Tibial nerve (tissue), 4 donors: ENCODE measurements around the gene ROR1. TPM values are rescaled to one million over a fixed set of nuclear protein-coding genes. Genes with fewer than 3 reads are reported as not detected.

Experiments
- DNase-seq, 2 donors: peaks; one replicate each; pipeline ENCODE4 v3.0.0-alpha.2; 2019; ENCODE audit warnings: low spot score in 2 of 2
- H3K27ac ChIP-seq, 4 donors: fragments of 200-600 bp; sonication (generic) in 3 of 4; one replicate each; pipeline ENCODE4 v1.5.1; 2017 to 2019; ENCODE audit warnings: mild to moderate bottlenecking in 1 of 4
- H3K27me3 ChIP-seq, 2 donors: fragments of 200-600 bp; sonication (generic) in 1 of 2; one replicate each; pipeline versions ENCODE4 v1.5.1 to v1.6.0; 2017 to 2019
- H3K36me3 ChIP-seq, 3 donors: fragments of 200-600 bp; sonication (generic); one replicate each; pipeline ENCODE4 v1.5.1; 2018 to 2019
- H3K4me1 ChIP-seq, 4 donors: fragments of 200-600 bp; sonication (generic) in 3 of 4; one replicate each; pipeline ENCODE4 v1.5.1; 2017 to 2019
- H3K4me3 ChIP-seq, 4 donors: fragments of 200-600 bp; sonication (generic) in 3 of 4; one replicate each; pipeline ENCODE4 v1.5.1; 2017 to 2019; ENCODE audit warnings: mild to moderate bottlenecking in 1 of 4, moderate library complexity in 1 of 4
- H3K9me3 ChIP-seq, 4 donors: fragments of 200-600 bp; sonication (generic) in 3 of 4; one replicate each; pipeline ENCODE4 v1.5.1; 2017 to 2019
- CTCF ChIP-seq, 5 experiments: fragments of 200-600 bp in 3 of 5; fragments of 450-650 bp in 2 of 5; sonication (generic) in 3 of 5; IDR thresholded peaks; one replicate each; pipeline ENCODE4 v1.5.1; 2016 to 2019; ENCODE audit warnings: antibody characterized with exemption in 5 of 5, mild to moderate bottlenecking in 3 of 5, moderate library complexity in 2 of 5
- EP300 ChIP-seq, 2 donors: sonication (generic); formaldehyde crosslinking; IDR thresholded peaks; one replicate each; pipeline ENCODE4 v1.6.1; 2017; ENCODE audit warnings: antibody characterized with exemption in 2 of 2, mild to moderate bottlenecking in 1 of 2
- POLR2A ChIP-seq, 2 donors: fragments of 450-650 bp; IDR thresholded peaks; one replicate each; pipeline ENCODE4 v1.6.1; 2017; ENCODE audit warnings: antibody characterized with exemption in 2 of 2, mild to moderate bottlenecking in 2 of 2, moderate library complexity in 2 of 2
- WGBS, 2 donors: methylation state at CpG; one replicate each; pipeline ENCODE4 v1.1.5; 2018; 5-methylcytosine and 5-hydroxymethylcytosine counted together
- total RNA-seq, 4 donors: library from RNA; depleted of rRNA; stranded (reverse); fragments of >200 nt; gene quantifications; one replicate each; pipeline ENCODE4 v1.1.0, GENCODE V29; 2016

ROR1 gene
- 10 to 100 TPM; 10.5 to 47.7 (median 43.7) TPM for total RNA-seq

GRCh38 chr1:63773815-63774616 lies at the start of gene ROR1:
TSS of gene ROR1 (plus strand) at chr1:63774017.
- WGBS, 2 donors: 0 to 1% methylated on average over 45 to 77 of the region's 99 CpGs
- DNase-seq: peak; percentile 81 to 84
- TF ChIP-seq EP300 (IDR thresholded peaks at IDR 0.05): peak in 1 of 2 donors; percentile 86
- peak; percentile 41 to 67 for TF ChIP-seq POLR2A (IDR thresholded peaks at IDR 0.05)
- TF ChIP-seq CTCF (IDR thresholded peaks at IDR 0.05): peak; percentile 67 to 91 (median 85)
- no peaks in the 10 kb centered on the region for H3K36me3 ChIP-seq
- H3K27ac ChIP-seq: peak within 1 kb of the TSS; percentile 55 to 95 (median 87)
- peak within 1 kb of the TSS; percentile 51 to 84 (median 74) for H3K4me3 ChIP-seq
- peaks cover 0 to 29% (median 0%) of the 10 kb centered on the region in 4 donors for H3K4me1 ChIP-seq
- H3K27me3 ChIP-seq: no peaks in the 10 kb centered on the region
- H3K9me3 ChIP-seq: no peaks in the 10 kb centered on the region

GRCh38 chr1:63724375-63724899 lies 49.4 kb upstream of the ROR1 start:
- H3K4me3 ChIP-seq: no peak overlapping the region
- no peak for DNase-seq
- WGBS, 2 donors: 93 to 98% methylated on average over 3 of the region's 3 CpGs
- H3K4me1 ChIP-seq: no peaks in the 10 kb centered on the region
- no peaks in the 10 kb centered on the region for H3K9me3 ChIP-seq
- H3K36me3 ChIP-seq: no peaks in the 10 kb centered on the region
- no peak overlapping the region for H3K27ac ChIP-seq
- H3K27me3 ChIP-seq: no peaks in the 10 kb centered on the region
- TF ChIP-seq EP300 (IDR thresholded peaks at IDR 0.05) (no peak), POLR2A (IDR thresholded peaks at IDR 0.05) (no peak), CTCF (IDR thresholded peaks at IDR 0.05) (no peak)

- no peak overlapping the region for H3K27ac ChIP-seq
- no peaks in the 10 kb centered on the region for H3K9me3 ChIP-seq
- peaks cover 0 to 9% (median 0%) of the 10 kb centered on the region in 4 donors for H3K4me1 ChIP-seq
- no peaks in the 10 kb centered on the region for H3K36me3 ChIP-seq
- WGBS, 2 donors: 83 to 93% methylated on average over 8 of the region's 8 CpGs
- H3K4me3 ChIP-seq: no peak overlapping the region
- TF ChIP-seq EP300 (IDR thresholded peaks at IDR 0.05): no peak
- no peak for TF ChIP-seq CTCF (IDR thresholded peaks at IDR 0.05)
- no peaks in the 10 kb centered on the region for H3K27me3 ChIP-seq
- no peak for DNase-seq
Observed at GRCh38 chr1:63728611-63729226, 45.1 kb upstream of the ROR1 start.

- H3K9me3 ChIP-seq: no peaks in the 10 kb centered on the region
- no peaks in the 10 kb centered on the region for H3K36me3 ChIP-seq
- TF ChIP-seq POLR2A (IDR thresholded peaks at IDR 0.05): no peak
- TF ChIP-seq EP300 (IDR thresholded peaks at IDR 0.05): no peak
- no peak for TF ChIP-seq CTCF (IDR thresholded peaks at IDR 0.05)
- WGBS, 2 donors: 76 to 77% methylated on average over 5 of the region's 5 CpGs
- peaks cover 0 to 9% (median 0%) of the 10 kb centered on the region in 4 donors for H3K4me1 ChIP-seq
- H3K27me3 ChIP-seq: no peaks in the 10 kb centered on the region
- no peak overlapping the region for H3K27ac ChIP-seq
- no peak for DNase-seq
- H3K4me3 ChIP-seq: no peak overlapping the region
Observed at GRCh38 chr1:63729227-63729620, 44.6 kb upstream of the ROR1 start.

GRCh38 chr1:63730211-63730610 lies 43.6 kb upstream of the ROR1 start:
- Histone ChIP-seq H3K4me3 (no peak overlapping the region), H3K4me1 (peaks cover 0 to 9% (median 0%) of the 10 kb centered on the region in 4 donors), H3K27ac (no peak overlapping the region), H3K9me3 (no peaks in the 10 kb centered on the region), H3K27me3 (no peaks in the 10 kb centered on the region), H3K36me3 (no peaks in the 10 kb centered on the region)
- DNase-seq: no peak
- WGBS, 2 donors: 58 to 69% methylated on average over 4 of the region's 4 CpGs
- no peak for TF ChIP-seq POLR2A (IDR thresholded peaks at IDR 0.05)
- no peak for TF ChIP-seq EP300 (IDR thresholded peaks at IDR 0.05)
- TF ChIP-seq CTCF (IDR thresholded peaks at IDR 0.05): no peak
